Middle frontal gyrus (tissue), 1 donor: ENCODE data around the gene AOX1.
"Not testable (repeated sequence)": the region's sequence is repeated elsewhere in the genome, so short reads cannot be mapped to it uniquely, and the experiment has no call there.

Source experiments
- DNase-seq: peaks from one replicate; pipeline ENCODE4 v3.0.0-alpha.2; 2015; ENCODE audit warnings: low spot score; ENCODE audit errors: extremely low spot score

The AOX1 gene

GRCh38 chr2:200700856-200701255 lies 115.0 kb downstream of the AOX1 start:
- no peak for DNase-seq

- no peak for DNase-seq
Measured at GRCh38 chr2:200702044-200702443, 116.2 kb downstream of the AOX1 start.

DNA sequence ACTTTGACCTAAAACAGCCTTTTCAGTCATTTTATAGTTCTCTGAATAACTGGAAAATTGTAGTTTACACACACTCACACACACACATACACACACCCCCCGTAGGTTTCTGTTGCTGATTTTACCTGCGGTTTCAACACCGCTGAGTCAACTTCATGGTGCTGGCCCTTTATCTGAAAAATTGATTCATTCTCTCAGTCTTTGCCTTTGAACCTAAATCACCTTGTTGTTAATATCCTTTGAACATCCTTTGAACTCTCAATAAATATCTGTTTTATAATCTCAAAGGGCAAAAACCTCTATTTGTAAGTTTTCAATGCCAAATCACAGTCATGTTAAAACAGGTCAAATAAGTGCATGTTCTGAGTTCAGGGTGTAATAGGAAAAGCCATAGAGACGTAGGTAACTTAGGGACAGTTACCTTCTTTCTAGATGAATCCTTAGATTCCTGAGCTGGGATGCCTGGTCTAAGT lies 116.9 kb downstream of the AOX1 start:
- DNase-seq = no peak

DNA sequence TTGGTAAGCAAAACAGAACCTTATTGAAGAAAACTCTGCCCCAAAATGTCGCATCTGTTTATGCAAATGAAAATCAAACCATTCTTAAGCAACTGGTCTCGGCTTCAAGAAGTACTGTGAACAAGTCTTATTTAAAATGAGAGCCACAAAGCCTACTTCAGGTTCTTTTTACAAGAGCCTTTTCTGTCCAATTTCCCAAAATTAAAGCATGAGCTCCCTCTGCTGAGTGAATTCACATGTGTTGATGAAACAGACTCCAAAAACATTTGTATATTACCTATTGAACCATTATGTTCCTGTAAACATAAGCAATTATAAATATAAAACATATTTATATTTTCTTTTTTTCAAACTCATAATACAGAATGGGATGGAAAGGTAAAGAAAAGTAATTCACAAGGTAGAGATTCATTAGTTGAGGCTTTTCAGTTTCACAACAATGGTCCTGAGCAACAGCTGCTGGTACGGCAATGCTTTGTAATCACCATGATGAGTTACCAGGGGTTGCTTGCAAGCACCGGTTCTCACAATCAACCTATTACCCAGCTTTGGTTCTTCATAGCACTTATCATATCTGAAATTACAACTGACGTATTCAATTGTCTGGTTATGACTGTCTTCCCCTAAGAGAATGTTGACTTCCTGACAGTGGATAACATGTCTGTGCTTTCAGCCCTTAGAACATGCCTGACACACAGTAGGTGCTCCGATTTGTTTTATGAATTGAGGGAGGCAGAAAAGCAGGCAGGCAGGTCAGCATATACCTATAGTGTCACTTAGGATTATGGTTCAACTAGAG lies 117.5 kb downstream of the AOX1 start:
- DNase-seq = peak; percentile 54

DNA sequence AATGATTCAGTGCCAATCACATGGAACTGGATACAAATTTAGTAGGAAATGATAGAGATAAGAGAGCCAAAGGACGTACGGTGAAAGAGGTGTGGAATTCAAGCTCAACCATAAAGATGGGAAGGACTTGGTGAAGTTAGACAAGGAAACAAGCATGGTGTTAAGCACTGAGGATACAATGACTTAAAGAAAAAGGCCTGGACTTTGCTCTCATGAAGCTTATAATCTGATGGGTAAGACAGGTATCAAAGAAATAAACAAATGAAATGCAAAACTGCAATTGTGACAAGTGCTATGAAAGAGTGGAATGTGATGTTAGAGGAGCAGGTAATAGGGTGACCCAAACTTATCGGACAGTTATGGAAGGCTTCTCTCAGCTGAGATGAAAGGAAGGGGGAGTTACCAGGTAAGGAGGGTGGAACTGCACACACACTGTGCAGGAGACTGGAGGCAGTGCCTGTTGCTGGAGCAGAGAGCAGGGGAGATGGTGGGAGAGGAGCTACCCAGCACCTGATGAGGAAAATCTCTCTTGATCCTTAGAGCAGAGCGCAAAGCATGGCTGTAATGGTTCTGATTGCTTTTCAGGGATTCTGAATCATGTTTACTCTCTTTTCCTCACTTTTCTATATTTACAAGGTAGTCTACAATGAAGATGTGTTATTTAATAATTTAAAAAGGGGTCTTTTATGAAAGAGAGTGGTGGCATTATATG lies 118.3 kb downstream of the AOX1 start:
- DNase-seq = no peak

DNA sequence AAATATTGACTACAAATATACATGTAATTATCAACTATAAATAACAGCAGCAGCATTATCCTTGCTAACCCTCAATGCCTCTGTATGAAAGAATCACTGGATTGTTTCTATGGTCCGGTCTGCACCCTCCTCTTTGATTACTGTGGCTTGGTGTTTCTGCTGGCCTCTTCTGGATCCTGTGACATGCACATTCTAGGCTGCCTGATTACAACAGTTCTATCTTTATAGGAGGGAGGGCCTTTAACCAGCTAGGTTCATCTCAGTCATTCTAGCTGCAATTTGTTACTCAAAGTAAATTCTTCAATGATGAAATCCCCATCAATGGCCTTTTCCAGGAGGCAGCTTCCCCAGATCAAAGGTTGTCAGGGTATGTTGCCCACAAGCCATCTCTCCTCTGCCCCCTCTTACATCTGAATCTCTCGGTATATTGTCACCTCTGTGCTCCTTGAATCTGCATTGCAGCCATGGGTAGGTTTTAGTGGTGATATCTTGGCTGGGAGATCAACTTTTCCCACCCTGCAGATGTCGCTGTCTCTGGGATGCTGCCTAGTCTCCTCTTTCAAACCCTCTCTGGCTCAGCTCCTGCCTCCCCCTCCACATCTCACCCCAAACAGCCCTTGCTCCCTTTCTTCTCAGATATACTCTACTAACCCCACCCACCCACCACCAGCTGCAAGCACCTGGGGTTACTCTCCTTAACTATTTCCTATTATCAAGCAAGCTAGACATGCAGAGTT lies 119.7 kb downstream of the AOX1 start:
- no peak for DNase-seq

GRCh38 chr2:200708943-200709342 lies 123.1 kb downstream of the AOX1 start:
- DNase-seq = no peak

DNA sequence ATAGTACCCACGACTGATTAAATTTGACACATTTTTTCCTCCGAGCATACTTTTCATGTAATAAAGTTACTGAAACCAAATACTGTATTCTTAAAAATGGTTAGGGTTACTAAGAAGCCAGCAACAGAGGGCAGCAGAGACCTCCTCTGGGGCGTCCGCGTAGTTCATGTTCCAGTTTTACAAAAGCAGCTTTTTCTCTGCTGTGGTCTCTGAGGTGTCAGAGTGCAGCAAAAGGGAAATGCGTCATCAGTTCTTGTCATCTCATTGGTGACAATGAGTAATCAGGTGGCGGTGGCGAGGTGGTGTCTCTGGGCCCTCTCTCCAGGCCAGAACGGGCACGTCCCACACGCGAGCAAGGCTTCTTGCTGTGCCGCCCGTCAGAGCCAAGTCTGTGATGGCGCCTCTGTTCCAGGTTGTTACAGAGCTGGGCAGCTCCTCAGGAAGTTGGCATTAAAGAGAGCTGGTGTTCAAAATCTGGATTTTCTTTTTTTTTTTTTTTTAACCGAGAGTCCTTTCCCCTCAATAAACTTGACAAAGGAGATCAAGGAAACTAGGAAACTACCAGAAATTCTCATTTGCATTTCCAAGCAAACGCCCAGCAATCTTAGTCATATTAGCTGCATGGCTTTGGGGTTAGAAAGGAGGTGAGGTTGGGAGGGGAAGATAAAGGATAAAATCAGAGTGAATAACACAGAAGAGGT lies 127.3 kb downstream of the AOX1 start:
- peak; percentile 88 for DNase-seq

- DNase-seq = no peak
Measured at GRCh38 chr2:200713704-200714064, 127.9 kb downstream of the AOX1 start.

DNA sequence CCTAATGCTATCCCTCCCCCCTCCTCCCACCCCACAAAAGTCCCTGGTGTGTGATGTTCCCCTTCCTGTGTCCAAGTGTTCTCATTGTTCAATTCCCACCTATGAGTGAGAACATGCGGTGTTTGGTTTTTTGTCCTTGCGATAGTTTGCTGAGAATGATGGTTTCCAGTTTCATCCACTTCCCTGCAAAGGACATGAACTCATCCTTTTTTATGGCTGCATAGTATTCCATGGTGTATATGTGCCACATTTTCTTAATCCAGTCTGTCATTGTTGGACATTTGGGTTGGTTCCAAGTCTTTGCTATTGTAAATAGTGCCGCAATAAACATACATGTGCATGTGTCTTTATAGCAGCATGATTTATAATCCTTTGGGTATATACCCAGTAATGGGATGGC lies 129.2 kb downstream of the AOX1 start:
- not testable (repeated sequence) for DNase-seq

DNA sequence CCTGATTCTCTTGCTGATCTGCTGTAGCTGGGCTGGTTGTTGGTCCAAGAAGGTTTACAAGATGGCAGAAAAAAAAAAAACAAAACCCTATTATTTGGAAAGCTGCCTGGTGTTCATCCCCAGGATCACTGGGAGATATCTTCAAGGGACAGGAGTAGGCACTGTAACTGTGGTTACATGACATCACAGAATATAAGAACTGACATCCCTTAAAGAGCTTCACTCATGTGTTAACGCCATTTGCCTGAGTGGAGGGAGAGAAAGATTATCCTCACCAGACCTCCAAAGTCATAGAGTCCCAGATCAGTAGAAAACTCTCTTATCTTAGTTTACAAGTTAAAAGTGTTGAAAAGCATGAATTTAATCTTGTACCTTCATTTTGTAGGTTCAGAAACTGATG lies 130.6 kb downstream of the AOX1 start:
- DNase-seq = no peak
